AG09309 (cell line): ENCODE measurements around the gene PRSS3.
"Not testable (repeated sequence)": the region's sequence is repeated elsewhere in the genome, so short reads cannot be mapped to it uniquely, and the experiment has no call there.

Source experiments
- DNase-seq: peaks from one replicate; pipeline ENCODE4 v3.0.0-alpha.2; 2010; ENCODE audit warnings: low read depth
- H3K4me3 ChIP-seq: 2 replicates; pipeline ENCODE4 v1.5.1; 2011; ENCODE audit warnings: mild to moderate bottlenecking, low read depth, low read length, moderate library complexity; ENCODE audit not compliant: control insufficient read depth
- CTCF ChIP-seq: IDR thresholded peaks from 2 replicates; pipeline ENCODE4 v1.5.1; 2011; ENCODE audit warnings: mild to moderate bottlenecking, low read depth, low read length, inconsistent platforms; ENCODE audit not compliant: insufficient read depth, control insufficient read depth; ENCODE audit errors: missing control alignments

Gene PRSS3

GRCh38 chr9:33781736-33782135 is 13.6 kb upstream of the PRSS3 start:
- no peak overlapping the region for H3K4me3 ChIP-seq
- no peak for DNase-seq
- no peak for TF ChIP-seq CTCF

- no peak overlapping the region for H3K4me3 ChIP-seq
- TF ChIP-seq CTCF: no peak
- peak; percentile 37 for DNase-seq
Observed at GRCh38 chr9:33782395-33783152, 12.8 kb upstream of the PRSS3 start.

GRCh38 chr9:33785914-33786313 is 9.4 kb upstream of the PRSS3 start:
- no peak for DNase-seq
- H3K4me3 ChIP-seq: no peak overlapping the region
- TF ChIP-seq CTCF: peak; percentile 45

- DNase-seq: no peak
- no peak overlapping the region for H3K4me3 ChIP-seq
- no peak for TF ChIP-seq CTCF
Observed at GRCh38 chr9:33786681-33787080, 8.7 kb upstream of the PRSS3 start.

GRCh38 chr9:33787839-33788238 is 7.5 kb upstream of the PRSS3 start:
- TF ChIP-seq CTCF: no peak
- no peak for DNase-seq
- H3K4me3 ChIP-seq: no peak overlapping the region

- H3K4me3 ChIP-seq, DNase-seq: not testable (repeated sequence)
Observed at GRCh38 chr9:33789429-33789828, 5.9 kb upstream of the PRSS3 start.

- no peak for DNase-seq
- no peak overlapping the region for H3K4me3 ChIP-seq
- TF ChIP-seq CTCF: no peak
Observed at GRCh38 chr9:33791117-33791516, 4.2 kb upstream of the PRSS3 start.

GRCh38 chr9:33793496-33793895 is 1.9 kb upstream of the PRSS3 start:
- DNase-seq, H3K4me3 ChIP-seq: not testable (repeated sequence)
